Testis (tissue), 3 donors: ENCODE measurements around the gene SRPK3. TPM values are rescaled to one million over a fixed set of nuclear protein-coding genes. Genes with fewer than 3 reads are reported as not detected.

ENCODE experiments used
- DNase-seq: peaks from one replicate; pipeline ENCODE4 v3.0.0-alpha.2; 2019
- H3K27ac ChIP-seq, 2 donors: fragments of 200-600 bp; sonication (generic); one replicate each; pipeline ENCODE4 v1.5.1; 2019
- H3K27me3 ChIP-seq: fragments of 200-600 bp; sonication (generic); one replicate; pipeline ENCODE4 v1.5.1; 2019
- H3K36me3 ChIP-seq: fragments of 200-600 bp; sonication (generic); one replicate; pipeline ENCODE4 v1.5.1; 2017; ENCODE audit warnings: low read depth; ENCODE audit errors: missing control alignments
- H3K4me1 ChIP-seq: fragments of 200-600 bp; sonication (generic); one replicate; pipeline ENCODE4 v1.5.1; 2019
- H3K4me3 ChIP-seq, 2 donors: fragments of 200-600 bp; sonication (generic); one replicate each; pipeline ENCODE4 v1.5.1; 2017 to 2019
- H3K9me3 ChIP-seq: fragments of 200-600 bp; sonication (generic); one replicate; pipeline ENCODE4 v1.5.1; 2017
- POLR2A ChIP-seq: fragments of 450-650 bp; IDR thresholded peaks from one replicate; pipeline ENCODE4 v1.6.1; 2017; ENCODE audit warnings: antibody characterized with exemption, mild to moderate bottlenecking, moderate library complexity
- WGBS, 2 donors: methylation state at CpG; one replicate each; pipeline ENCODE4 v1.1.5; 2018; 5-methylcytosine and 5-hydroxymethylcytosine counted together
- intact Hi-C: fragments of 100-400 bp; cut with DNase I; formaldehyde crosslinking; loops from one replicate; pipeline ENCODE4 v1.15.1; 2023; ENCODE audit warnings: low total_unique reads
- polyA plus RNA-seq: library from polyadenylated mRNA; stranded (reverse); fragments of 350-450 nt; fragmentation: Illumina TruSeq; extraction: RNeasy Lipid Tissue Mini Kit (QIAGEN cat#74804); gene quantifications from one replicate; pipeline ENCODE4 v1.2.3, GENCODE V29; 2014; ENCODE audit warnings: low read depth, low replicate concordance; ENCODE audit not compliant: insufficient read depth
- total RNA-seq, 2 donors: library from RNA; depleted of rRNA; stranded (reverse); fragments of >200 nt; gene quantifications; one replicate each; pipeline ENCODE4 v1.2.3, GENCODE V29; 2016
- TF ChIP-seq, protein P1 (sequence below), 3 experiments: fragments of 450-650 bp in 2 of 3; fragments of 200-600 bp in 1 of 3; sonication (generic) in 1 of 3; IDR thresholded peaks; one replicate each; pipeline ENCODE4 v1.5.1; 2016 to 2019; ENCODE audit warnings: antibody characterized with exemption in 3 of 3, mild to moderate bottlenecking in 2 of 3, moderate library complexity in 1 of 3

Gene SRPK3
- total and polyA plus RNA-seq, 3 donors from 2014 or later: 0.62 to 2.2 (median 1.3) TPM

DNA sequence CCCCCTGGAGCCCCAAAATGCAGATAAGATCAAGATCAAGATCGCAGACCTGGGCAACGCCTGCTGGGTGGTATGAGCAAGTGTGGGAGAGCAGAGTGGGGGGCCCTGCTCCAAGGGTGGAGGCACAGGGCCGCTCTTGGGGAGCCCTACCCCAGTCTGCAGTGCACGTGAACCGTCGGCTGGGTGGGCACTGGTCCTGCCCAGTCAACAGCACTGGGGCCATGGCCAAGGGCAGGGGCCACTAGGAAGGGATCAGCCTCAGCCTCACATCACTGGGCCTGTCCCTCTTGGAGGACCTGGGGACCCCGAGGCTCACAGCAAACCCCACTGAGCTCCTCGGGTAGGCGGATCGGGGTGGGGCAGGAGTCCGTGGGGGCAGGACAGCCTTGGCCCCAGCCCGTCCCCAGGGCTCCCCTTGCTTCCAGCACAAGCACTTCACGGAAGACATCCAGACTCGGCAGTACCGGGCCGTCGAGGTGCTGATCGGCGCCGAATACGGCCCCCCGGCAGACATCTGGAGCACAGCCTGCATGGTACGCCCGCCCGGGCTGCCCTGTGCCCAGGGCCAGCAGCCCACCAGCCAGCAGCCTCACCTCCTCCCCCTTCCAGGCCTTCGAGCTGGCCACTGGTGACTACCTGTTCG lies 3.6 kb downstream of the SRPK3 start:
- Histone ChIP-seq H3K9me3 (no peaks in the 10 kb centered on the region), H3K36me3 (no peaks in the 10 kb centered on the region), H3K4me3 (no peak overlapping the region), H3K27ac (no peak overlapping the region), H3K27me3 (no peaks in the 10 kb centered on the region), H3K4me1 (no peaks in the 10 kb centered on the region)
- TF ChIP-seq, protein P1, sequence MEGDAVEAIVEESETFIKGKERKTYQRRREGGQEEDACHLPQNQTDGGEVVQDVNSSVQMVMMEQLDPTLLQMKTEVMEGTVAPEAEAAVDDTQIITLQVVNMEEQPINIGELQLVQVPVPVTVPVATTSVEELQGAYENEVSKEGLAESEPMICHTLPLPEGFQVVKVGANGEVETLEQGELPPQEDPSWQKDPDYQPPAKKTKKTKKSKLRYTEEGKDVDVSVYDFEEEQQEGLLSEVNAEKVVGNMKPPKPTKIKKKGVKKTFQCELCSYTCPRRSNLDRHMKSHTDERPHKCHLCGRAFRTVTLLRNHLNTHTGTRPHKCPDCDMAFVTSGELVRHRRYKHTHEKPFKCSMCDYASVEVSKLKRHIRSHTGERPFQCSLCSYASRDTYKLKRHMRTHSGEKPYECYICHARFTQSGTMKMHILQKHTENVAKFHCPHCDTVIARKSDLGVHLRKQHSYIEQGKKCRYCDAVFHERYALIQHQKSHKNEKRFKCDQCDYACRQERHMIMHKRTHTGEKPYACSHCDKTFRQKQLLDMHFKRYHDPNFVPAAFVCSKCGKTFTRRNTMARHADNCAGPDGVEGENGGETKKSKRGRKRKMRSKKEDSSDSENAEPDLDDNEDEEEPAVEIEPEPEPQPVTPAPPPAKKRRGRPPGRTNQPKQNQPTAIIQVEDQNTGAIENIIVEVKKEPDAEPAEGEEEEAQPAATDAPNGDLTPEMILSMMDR (IDR thresholded peaks at IDR 0.05): no peak
- intact Hi-C loops: no loop called here
- 89 to 94% methylated on average over 5 to 8 of the region's 27 CpGs for WGBS, 2 donors
- no peak for DNase-seq

DNA sequence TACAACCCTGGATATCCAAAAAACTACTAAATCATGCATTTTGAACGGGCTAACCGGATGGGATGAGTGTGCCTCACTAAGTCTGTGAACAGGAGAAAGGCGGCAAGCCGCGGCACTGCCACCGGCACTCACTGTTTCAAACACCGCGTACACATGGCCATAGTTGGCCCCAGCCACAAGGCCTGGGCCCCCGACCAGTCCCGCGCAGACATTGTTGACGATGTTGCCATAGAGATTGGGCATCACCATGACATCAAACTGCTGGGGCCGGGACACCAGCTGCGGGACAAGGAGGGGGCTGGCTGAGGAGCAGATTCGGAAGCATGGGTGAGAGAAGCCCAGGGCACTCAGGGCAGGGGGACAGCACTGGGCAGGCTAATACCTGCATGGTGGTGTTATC lies 5.8 kb downstream of the SRPK3 start:
- DNase-seq: no peak
- H3K27ac ChIP-seq: no peak overlapping the region
- H3K27me3 ChIP-seq: no peaks in the 10 kb centered on the region
- H3K4me1 ChIP-seq: no peaks in the 10 kb centered on the region
- WGBS, 2 donors: 85% methylated on average over 4 to 14 of the region's 15 CpGs
- TF ChIP-seq, protein P1 (IDR thresholded peaks at IDR 0.05): no peak
- TF ChIP-seq POLR2A: no peak
- H3K36me3 ChIP-seq: no peaks in the 10 kb centered on the region
- no peak overlapping the region for H3K4me3 ChIP-seq
- intact Hi-C loops: no loop called here
- H3K9me3 ChIP-seq: no peaks in the 10 kb centered on the region

DNA sequence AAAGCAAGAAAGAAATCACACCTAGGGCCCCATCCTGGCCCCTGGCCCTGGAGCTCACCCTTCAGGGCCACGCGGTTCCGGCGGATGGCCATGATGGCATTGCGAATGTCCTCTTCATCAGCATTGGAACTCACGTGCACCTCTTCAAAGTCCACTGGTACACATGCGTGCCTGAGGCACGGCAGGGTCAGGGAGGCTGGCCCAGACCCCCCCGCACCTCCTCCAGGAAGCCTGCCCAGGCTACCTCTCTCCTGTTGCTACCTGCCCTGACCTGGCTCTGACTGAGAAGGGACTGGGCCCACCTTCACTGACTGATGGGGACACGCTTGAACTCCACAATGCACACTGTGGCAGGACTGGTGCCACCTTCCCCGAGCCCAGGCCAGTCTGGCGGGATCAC lies 8.8 kb downstream of the SRPK3 start:
- no peak for DNase-seq
- no peak for TF ChIP-seq POLR2A
- TF ChIP-seq, protein P1 (IDR thresholded peaks at IDR 0.05): no peak
- Histone ChIP-seq H3K27ac (no peak overlapping the region), H3K4me3 (no peak overlapping the region), H3K27me3 (no peaks in the 10 kb centered on the region), H3K9me3 (no peaks in the 10 kb centered on the region), H3K36me3 (no peaks in the 10 kb centered on the region), H3K4me1 (no peaks in the 10 kb centered on the region)
- WGBS, 2 donors: 88 to 97% methylated on average over 3 to 9 of the region's 12 CpGs
- intact Hi-C loops: loop anchor here (10.0 kb wide), 1 partner anchor 65 kb away; the partner anchor contains the start of genes ABCD1 and BCAP31

DNA sequence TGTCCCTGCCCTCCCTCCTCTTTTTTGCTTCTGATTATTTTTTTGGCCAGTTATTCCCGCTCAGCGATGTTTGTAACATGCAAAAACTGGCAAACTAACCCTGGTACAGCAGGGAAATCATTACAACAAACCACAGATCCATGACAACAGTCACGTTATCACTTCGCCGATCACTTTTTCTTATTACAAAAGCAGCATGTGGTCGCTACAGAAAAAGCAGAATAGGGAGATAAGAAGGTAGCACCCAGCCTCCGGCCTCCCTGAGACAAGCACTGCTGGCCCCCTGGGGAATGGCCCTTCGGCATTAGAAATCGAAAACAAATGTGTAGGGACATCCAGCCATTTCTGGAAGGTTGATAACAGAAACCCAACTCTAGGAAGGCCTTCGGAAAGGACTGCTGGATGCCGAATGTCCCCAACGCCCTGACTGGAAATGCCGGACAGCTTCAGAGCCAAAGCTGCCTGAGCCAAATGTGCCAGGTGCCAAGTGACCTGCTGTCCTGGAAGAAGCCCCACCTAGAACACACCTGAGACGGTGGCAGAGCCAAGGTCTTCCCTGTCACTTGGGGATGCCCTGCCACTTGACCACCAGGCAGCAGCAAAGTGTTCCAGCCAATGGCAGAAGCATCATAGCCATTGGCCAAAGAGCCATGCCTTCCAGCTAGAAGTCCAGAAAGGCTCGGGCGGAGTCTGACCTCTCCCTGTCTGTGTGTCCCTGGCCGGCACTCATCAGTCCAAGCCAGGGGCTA lies 10.4 kb downstream of the SRPK3 start:
- no peak for DNase-seq
- H3K4me3 ChIP-seq: no peak overlapping the region
- WGBS, 2 donors: 85 to 91% methylated on average over 12 to 15 of the region's 17 CpGs
- H3K4me1 ChIP-seq: no peaks in the 10 kb centered on the region
- H3K27ac ChIP-seq: no peak overlapping the region
- no peaks in the 10 kb centered on the region for H3K36me3 ChIP-seq
- intact Hi-C loops: loop anchor here (10.0 kb wide), 1 partner anchor 66 kb away; the partner anchor contains the start of genes ABCD1 and BCAP31
- no peak for TF ChIP-seq POLR2A
- TF ChIP-seq, protein P1 (IDR thresholded peaks at IDR 0.05): no peak
- H3K27me3 ChIP-seq: no peaks in the 10 kb centered on the region
- no peaks in the 10 kb centered on the region for H3K9me3 ChIP-seq
